HG02678 (cell line): Measurements from ENCODE around the gene NRP2.

ENCODE experiments used
- ATAC-seq: cut with Tn5 transposase; IDR thresholded peaks from one replicate; pipeline ENCODE4 v1.9.1; 2021; ENCODE audit warnings: mild to moderate bottlenecking, moderate library complexity; ENCODE audit not compliant: unreplicated experiment

The NRP2 gene

GRCh38 chr2:205837663-205838062, 155.4 kb downstream of the NRP2 start:
- no peak for ATAC-seq

GRCh38 chr2:205845446-205845845, 163.1 kb downstream of the NRP2 start:
- ATAC-seq: no peak
